Karpas-422 (cell line): ENCODE data around the gene CSNK2B. TPM values are rescaled to one million over a fixed set of nuclear protein-coding genes. Genes with fewer than 3 reads are reported as not detected.
"Not testable (repeated sequence)": the region's sequence is repeated elsewhere in the genome, so short reads cannot be mapped to it uniquely, and the experiment has no call there.

Source experiments
- DNase-seq: peaks from one replicate; pipeline ENCODE4 v3.0.0-alpha.2; 2015
- H2AFZ ChIP-seq: fragments of 200-600 bp; sonication (generic); 2 replicates; pipeline ENCODE4 v1.6.1; 2014; ENCODE audit warnings: antibody characterized with exemption, low read length, mixed read lengths
- H3K27ac ChIP-seq: fragments of 200-600 bp; sonication (generic); 2 replicates; pipeline ENCODE4 v1.5.1; 2014; ENCODE audit warnings: mild to moderate bottlenecking, low read length, moderate library complexity
- H3K27me3 ChIP-seq: fragments of 200-600 bp; sonication (generic); 2 replicates; pipeline ENCODE4 v1.6.1; 2014; ENCODE audit warnings: low read length, mixed read lengths
- H3K36me3 ChIP-seq: fragments of 200-600 bp; sonication (generic); 2 replicates; pipeline ENCODE4 v1.6.1; 2014; ENCODE audit warnings: low read length, mixed read lengths; ENCODE audit not compliant: insufficient read depth
- H3K4me1 ChIP-seq: fragments of 200-600 bp; sonication (generic); 2 replicates; pipeline ENCODE4 v1.6.1; 2014; ENCODE audit warnings: mild to moderate bottlenecking, low read length, mixed read lengths
- H3K4me2 ChIP-seq: fragments of 200-600 bp; sonication (generic); 2 replicates; pipeline ENCODE4 v1.6.1; 2014; ENCODE audit warnings: low read length, low read depth, mild to moderate bottlenecking; ENCODE audit not compliant: poor library complexity, severe bottlenecking
- H3K4me3 ChIP-seq: fragments of 200-600 bp; sonication (generic); 2 replicates; pipeline ENCODE4 v1.5.1; 2014; ENCODE audit warnings: mild to moderate bottlenecking, antibody characterized with exemption, low read length, mixed read lengths
- H3K79me2 ChIP-seq: fragments of 200-600 bp; sonication (generic); 2 replicates; pipeline ENCODE4 v1.6.1; 2014; ENCODE audit warnings: mild to moderate bottlenecking, low read length, mixed read lengths
- H3K9ac ChIP-seq: fragments of 200-600 bp; sonication (generic); 2 replicates; pipeline ENCODE4 v1.6.0; 2014; ENCODE audit warnings: low read length
- H3K9me2 ChIP-seq: fragments of 200-600 bp; sonication (generic), shearing (Covaris generic); replicated peaks from 2 replicates; pipeline ENCODE4 v1.6.0; 2014; ENCODE audit warnings: mild to moderate bottlenecking, low read length, moderate library complexity; ENCODE audit not compliant: insufficient read depth
- H3K9me3 ChIP-seq: fragments of 300-700, 200-600 bp; sonication (generic); 2 replicates; pipeline ENCODE4 v1.6.1; 2014; ENCODE audit warnings: low read length, mixed read lengths
- H4K20me1 ChIP-seq: fragments of 200-600 bp; sonication (generic); 2 replicates; pipeline ENCODE4 v1.6.1; 2014; ENCODE audit warnings: mild to moderate bottlenecking, antibody characterized with exemption, low read length, low read depth; ENCODE audit not compliant: insufficient read depth
- total RNA-seq: library from RNA; depleted of rRNA; stranded (reverse); fragments of >200 nt; shearing (Covaris generic); gene quantifications from 2 replicates; pipeline ENCODE4 v1.2.3, GENCODE V29; 2014; ENCODE audit warnings: low replicate concordance

Gene CSNK2B
- total RNA-seq, 1 experiment from 2014 or later = 212 TPM

DNA sequence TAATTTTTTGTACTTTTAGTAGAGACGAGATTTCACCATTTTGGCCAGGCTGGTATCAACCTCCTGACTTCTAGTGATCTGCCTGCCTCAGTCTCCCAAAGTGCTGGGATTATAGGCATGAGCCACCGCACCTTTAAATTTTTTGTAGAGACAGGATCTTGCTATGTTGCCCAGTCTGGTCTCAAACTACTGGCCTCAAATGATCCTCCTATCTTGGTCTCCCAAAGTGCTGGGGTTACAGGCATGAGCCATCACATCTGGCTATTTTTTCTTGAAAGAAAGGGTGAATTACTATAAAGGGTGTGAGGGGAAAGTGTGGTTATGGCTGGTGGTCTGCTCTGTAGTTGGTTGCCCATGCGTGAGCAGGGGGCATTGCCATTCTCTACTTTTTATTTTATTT lies 42.3 kb downstream of the CSNK2B start:
- Histone ChIP-seq H3K36me3 (no peaks in the 10 kb centered on the region), H3K9ac (no peak overlapping the region), H3K9me3 (no peaks in the 10 kb centered on the region), H3K79me2 (no peaks in the 10 kb centered on the region), H3K4me1 (peaks cover 8% of the 10 kb centered on the region), H3K27me3 (no peaks in the 10 kb centered on the region), H4K20me1 (no peaks in the 10 kb centered on the region), H2AFZ (no peak overlapping the region), H3K4me3 (no peak overlapping the region), H3K9me2 (no peaks in the 10 kb centered on the region), H3K4me2 (no peak overlapping the region), H3K27ac (no peak overlapping the region)
- no peak for DNase-seq

DNA sequence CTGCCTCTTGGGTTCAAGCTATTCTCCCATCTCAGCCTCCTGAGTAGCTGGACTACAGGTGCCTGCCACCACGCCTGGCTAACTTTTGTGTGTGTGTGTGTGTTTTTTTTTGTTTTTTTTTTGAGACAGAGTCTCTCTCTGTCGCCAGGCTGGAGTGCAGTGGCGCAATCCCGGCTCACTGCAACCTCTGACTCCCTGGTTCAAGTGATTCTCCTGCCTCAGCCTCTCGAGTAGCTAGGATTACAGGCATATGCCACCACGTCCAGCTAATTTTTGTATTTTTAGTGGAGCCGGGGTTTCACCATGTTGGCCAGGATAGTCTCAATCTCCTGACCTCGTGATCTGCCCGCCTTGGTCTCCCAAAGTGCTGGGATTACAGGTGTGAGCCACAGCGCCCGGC lies 43.3 kb downstream of the CSNK2B start:
- H4K20me1 ChIP-seq, H3K4me1 ChIP-seq, H3K27ac ChIP-seq, H3K9ac ChIP-seq, H3K4me3 ChIP-seq, H3K9me2 ChIP-seq, H3K79me2 ChIP-seq, H2AFZ ChIP-seq, H3K9me3 ChIP-seq, DNase-seq, H3K27me3 ChIP-seq, H3K36me3 ChIP-seq, H3K4me2 ChIP-seq: not testable (repeated sequence)

DNA sequence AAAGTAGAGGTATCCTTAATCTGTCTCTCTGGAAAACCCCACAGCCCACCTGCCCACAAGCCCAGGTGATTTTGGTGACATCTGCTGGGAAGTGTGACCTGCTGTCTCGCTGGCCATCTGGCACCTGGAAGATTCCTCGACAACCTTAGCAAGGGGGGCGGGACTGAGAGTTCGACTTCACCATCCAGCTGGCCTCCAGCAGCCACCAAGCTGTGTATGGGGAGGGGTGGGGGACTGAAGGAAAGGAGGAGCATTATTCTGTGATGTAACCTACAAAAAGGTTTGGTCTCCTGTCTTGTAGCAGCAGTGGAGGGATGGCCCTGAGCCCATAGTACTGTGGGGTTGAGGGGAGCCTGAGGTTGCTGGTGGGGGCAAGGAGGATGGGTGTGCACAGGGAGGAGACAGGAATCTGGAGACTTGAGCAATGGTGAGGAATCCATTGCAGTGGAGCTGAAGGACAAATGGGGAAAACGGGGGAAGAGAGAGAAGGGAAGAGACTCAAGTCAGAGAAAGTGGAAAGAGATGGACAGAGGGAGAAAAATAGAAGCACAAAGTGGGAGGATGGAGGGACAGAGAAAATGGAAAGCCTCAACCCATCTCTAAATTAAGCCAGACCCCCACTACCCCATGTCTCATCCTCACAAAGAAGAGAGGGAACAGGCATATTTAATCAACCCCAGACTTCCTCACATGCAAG lies 44.8 kb downstream of the CSNK2B start:
- Histone ChIP-seq H3K27me3 (no peaks in the 10 kb centered on the region), H3K9me2 (no peaks in the 10 kb centered on the region), H4K20me1 (no peaks in the 10 kb centered on the region), H3K4me3 (no peak overlapping the region), H3K9me3 (no peaks in the 10 kb centered on the region), H3K36me3 (no peaks in the 10 kb centered on the region), H3K79me2 (no peaks in the 10 kb centered on the region), H3K9ac (no peak overlapping the region), H3K4me1 (no peaks in the 10 kb centered on the region), H3K27ac (no peak overlapping the region), H2AFZ (no peak overlapping the region), H3K4me2 (no peak overlapping the region)
- DNase-seq = no peak

DNA sequence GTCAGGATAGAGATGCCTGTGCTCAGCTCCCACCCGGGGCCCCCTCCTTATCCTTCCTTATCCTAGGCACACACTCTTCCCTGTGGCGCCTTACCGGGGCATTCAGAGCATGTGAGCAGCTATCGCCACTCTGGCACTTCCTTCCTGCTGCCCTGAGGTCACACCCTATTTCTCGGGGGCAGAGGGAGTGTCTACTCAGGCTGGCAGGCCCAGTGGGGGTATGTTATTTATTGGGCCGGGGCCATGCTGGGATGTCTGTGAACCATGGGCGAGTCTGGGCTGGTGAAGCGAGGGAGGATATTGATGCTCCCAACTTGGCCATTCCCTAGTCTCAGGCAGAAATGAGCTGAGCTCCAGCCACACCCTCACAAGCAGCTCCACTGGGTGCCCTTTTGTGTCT lies 45.4 kb downstream of the CSNK2B start:
- H2AFZ ChIP-seq = no peak overlapping the region
- H3K4me2 ChIP-seq = no peak overlapping the region

DNA sequence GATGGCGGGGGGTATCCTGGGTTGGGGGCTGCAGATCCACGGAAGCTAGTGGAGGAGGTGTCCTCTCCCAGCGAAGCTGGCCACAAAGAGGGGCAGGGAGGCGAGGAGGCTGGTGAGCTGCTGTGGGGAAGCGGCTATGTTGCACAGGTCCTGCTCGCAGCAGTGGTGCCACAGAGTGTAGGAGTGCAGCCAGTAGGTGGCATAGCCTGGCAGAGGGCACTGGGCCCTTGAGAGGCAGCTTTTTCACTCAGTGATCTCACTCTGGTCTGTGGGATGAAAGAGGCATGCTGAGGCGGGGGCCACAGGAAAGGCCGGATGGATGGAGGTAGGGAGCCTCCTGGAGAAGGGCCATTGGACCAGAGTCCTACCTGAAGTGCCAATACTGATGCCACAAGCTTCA lies 46.4 kb downstream of the CSNK2B start:
- Histone ChIP-seq H3K4me1 (peaks cover 1% of the 10 kb centered on the region), H3K36me3 (no peaks in the 10 kb centered on the region), H3K27ac (no peak overlapping the region), H3K4me2 (no peak overlapping the region), H3K9me2 (no peaks in the 10 kb centered on the region), H3K9me3 (no peaks in the 10 kb centered on the region), H3K27me3 (no peaks in the 10 kb centered on the region), H4K20me1 (no peaks in the 10 kb centered on the region), H3K79me2 (no peaks in the 10 kb centered on the region), H2AFZ (no peak overlapping the region), H3K4me3 (no peak overlapping the region), H3K9ac (no peak overlapping the region)
- DNase-seq = peak; percentile 54

More for the DNA sequence above, 45.4 kb downstream of the CSNK2B start:
- Histone ChIP-seq H3K27ac (no peak overlapping the region), H3K4me1 (no peaks in the 10 kb centered on the region), H4K20me1 (no peaks in the 10 kb centered on the region), H3K36me3 (no peaks in the 10 kb centered on the region), H3K79me2 (no peaks in the 10 kb centered on the region), H3K4me3 (no peak overlapping the region), H3K9ac (no peak overlapping the region), H3K9me2 (no peaks in the 10 kb centered on the region), H3K9me3 (no peaks in the 10 kb centered on the region), H3K27me3 (no peaks in the 10 kb centered on the region)
- DNase-seq = no peak

DNA sequence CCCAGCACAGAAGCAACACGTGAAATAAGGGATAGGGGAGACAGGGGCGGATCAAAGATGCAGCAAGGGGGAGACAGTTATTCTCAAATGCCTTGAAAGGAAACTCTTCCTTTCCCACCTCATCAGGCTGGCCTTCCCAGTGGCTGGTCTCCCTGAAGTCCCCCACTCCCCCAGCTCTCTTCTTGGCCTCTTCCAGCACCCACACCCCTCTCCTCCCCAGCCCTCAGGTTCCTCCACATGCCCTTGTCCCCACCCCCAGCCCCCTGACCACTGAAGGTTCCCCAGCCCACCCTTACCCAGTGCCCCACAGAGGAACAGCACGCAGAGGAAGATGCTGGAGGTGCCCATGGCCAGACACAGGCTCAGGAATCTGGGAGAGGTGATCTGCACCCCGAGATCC lies 47.6 kb downstream of the CSNK2B start:
- Histone ChIP-seq H3K27ac (no peak overlapping the region), H3K4me3 (no peak overlapping the region), H3K79me2 (no peaks in the 10 kb centered on the region), H2AFZ (no peak overlapping the region), H3K36me3 (no peaks in the 10 kb centered on the region), H3K27me3 (no peaks in the 10 kb centered on the region), H3K9me3 (no peaks in the 10 kb centered on the region), H3K4me2 (no peak overlapping the region), H3K9ac (no peak overlapping the region), H3K4me1 (peaks cover 8% of the 10 kb centered on the region), H3K9me2 (no peaks in the 10 kb centered on the region), H4K20me1 (no peaks in the 10 kb centered on the region)
- no peak for DNase-seq

DNA sequence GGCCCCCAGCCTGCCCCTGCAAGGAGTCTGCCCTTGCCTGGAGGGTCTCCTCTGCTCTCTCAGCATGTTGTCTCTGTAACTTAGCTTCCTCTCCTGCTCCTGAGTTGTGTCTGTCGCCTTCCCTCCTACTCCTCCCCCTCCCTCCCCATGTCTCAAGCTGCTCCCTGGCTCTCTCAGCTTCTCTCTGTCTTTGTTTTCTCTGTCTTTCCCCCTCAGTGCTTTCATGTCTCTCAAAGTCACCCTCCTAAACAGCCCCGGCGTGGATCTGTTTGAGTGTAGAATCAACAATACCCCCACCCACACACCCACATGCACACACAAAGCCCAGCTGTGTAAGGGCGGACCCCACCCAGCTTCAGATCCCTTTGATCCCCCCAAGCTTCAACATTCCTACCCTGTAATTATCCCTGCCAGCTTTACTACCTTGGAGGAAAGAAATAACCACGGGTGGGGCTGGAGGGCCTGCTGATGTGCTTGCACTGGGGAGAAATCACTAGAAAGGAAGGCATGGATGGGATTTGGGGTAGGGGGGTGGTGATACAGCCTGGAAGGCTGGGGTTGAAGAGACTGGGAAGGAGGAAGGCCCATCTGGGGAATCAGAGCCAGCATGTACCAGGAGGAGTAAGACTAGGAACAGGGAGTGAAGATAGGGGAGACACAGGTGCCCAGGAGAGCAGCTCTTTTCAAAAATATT lies 48.3 kb downstream of the CSNK2B start:
- H3K4me1 ChIP-seq = peaks cover 8% of the 10 kb centered on the region
- no peaks in the 10 kb centered on the region for H3K9me2 ChIP-seq
- DNase-seq = no peak
- no peaks in the 10 kb centered on the region for H3K36me3 ChIP-seq
- H3K9me3 ChIP-seq = no peaks in the 10 kb centered on the region
- H4K20me1 ChIP-seq = no peaks in the 10 kb centered on the region
- H2AFZ ChIP-seq = no peak overlapping the region
- H3K9ac ChIP-seq = no peak overlapping the region
- H3K4me2 ChIP-seq = no peak overlapping the region
- H3K4me3 ChIP-seq = no peak overlapping the region
- H3K27me3 ChIP-seq = no peaks in the 10 kb centered on the region
- no peaks in the 10 kb centered on the region for H3K79me2 ChIP-seq
- no peak overlapping the region for H3K27ac ChIP-seq

GRCh38 chr6:31715022-31715958 lies 49.4 kb downstream of the CSNK2B start, which contains the start of gene LY6G6D:
Gene LY6G6D (plus strand): TSS chr6:31715348. CDS start chr6:31715356, 8 bp downstream.
- no peaks in the 10 kb centered on the region for H3K9me2 ChIP-seq
- H3K4me3 ChIP-seq = no peak within 1 kb of the TSS
- peaks cover 8% of the 10 kb centered on the region for H3K4me1 ChIP-seq
- H3K79me2 ChIP-seq = no peaks in the 10 kb centered on the region
- H3K9me3 ChIP-seq = no peaks in the 10 kb centered on the region
- no peak within 1 kb of the TSS for H3K9ac ChIP-seq
- no peaks in the 10 kb centered on the region for H3K36me3 ChIP-seq
- no peak within 1 kb of the TSS for H3K4me2 ChIP-seq
- DNase-seq = no peak
- no peaks in the 10 kb centered on the region for H3K27me3 ChIP-seq
- no peaks in the 10 kb centered on the region for H4K20me1 ChIP-seq
- H3K27ac ChIP-seq = no peak within 1 kb of the TSS
- H2AFZ ChIP-seq = no peak within 1 kb of the TSS
